Left kidney (tissue), 8 donors: ENCODE results near the gene WDR5B. TPM values are rescaled to one million over a fixed set of nuclear protein-coding genes. Genes with fewer than 3 reads are reported as not detected.
A peak's percentile ranks its signal among the peaks of the same experiment; 100 is the strongest.
"Not testable (repeated sequence)": the region's sequence is repeated elsewhere in the genome, so short reads cannot be mapped to it uniquely, and the experiment has no call there.

Source experiments
- DNase-seq: peaks from one replicate; pipeline ENCODE4 v3.0.0-alpha.2; 2013
- long read RNA-seq, 8 donors: transcript quantifications; one replicate each; lab custom pipeline, GENCODE V29; 2026
- polyA plus RNA-seq: library from polyadenylated mRNA; unstranded; fragments of 120-200 nt; gene quantifications from one replicate; pipeline ENCODE4 v1.2.1, GENCODE V29; 2013; ENCODE audit not compliant: insufficient read length

WDR5B gene
- polyA plus RNA-seq = 11.6 TPM
- long read RNA-seq, donor 1, transcript WDR5B-201 (1 exons, 3,720 nt) = major isoform, 15 of 15 reads
- long read RNA-seq, donor 1, partial matches to known transcripts = 0 of 15 reads
- long read RNA-seq, donor 1, other reads (novel, unspliced or antisense) = 0 of 15 reads
- long read RNA-seq, donor 2, transcript WDR5B-201 (1 exons, 3,720 nt) = major isoform, 10 of 10 reads
- long read RNA-seq, donor 2, partial matches to known transcripts = 0 of 10 reads
- long read RNA-seq, donor 2, other reads (novel, unspliced or antisense) = 0 of 10 reads
- long read RNA-seq, donor 3, transcript WDR5B-201 (1 exons, 3,720 nt) = major isoform, 20 of 20 reads
- long read RNA-seq, donor 3, partial matches to known transcripts = 0 of 20 reads
- long read RNA-seq, donor 3, other reads (novel, unspliced or antisense) = 0 of 20 reads
- long read RNA-seq, donor 4, transcript WDR5B-201 (1 exons, 3,720 nt) = major isoform, 6 of 6 reads
- long read RNA-seq, donor 4, partial matches to known transcripts = 0 of 6 reads
- long read RNA-seq, donor 4, other reads (novel, unspliced or antisense) = 0 of 6 reads
- long read RNA-seq, donor 5, transcript WDR5B-201 (1 exons, 3,720 nt) = major isoform, 24 of 24 reads
- long read RNA-seq, donor 5, partial matches to known transcripts = 0 of 24 reads
- long read RNA-seq, donor 5, other reads (novel, unspliced or antisense) = 0 of 24 reads
- long read RNA-seq, donor 6, transcript WDR5B-201 (1 exons, 3,720 nt) = major isoform, 8 of 8 reads
- long read RNA-seq, donor 6, partial matches to known transcripts = 0 of 8 reads
- long read RNA-seq, donor 6, other reads (novel, unspliced or antisense) = 0 of 8 reads
- long read RNA-seq, donor 7, transcript WDR5B-201 (1 exons, 3,720 nt) = major isoform, 23 of 23 reads
- long read RNA-seq, donor 7, partial matches to known transcripts = 0 of 23 reads
- long read RNA-seq, donor 7, other reads (novel, unspliced or antisense) = 0 of 23 reads
- long read RNA-seq, donor 8, transcript WDR5B-201 (1 exons, 3,720 nt) = major isoform, 7 of 7 reads
- long read RNA-seq, donor 8, partial matches to known transcripts = 0 of 7 reads
- long read RNA-seq, donor 8, other reads (novel, unspliced or antisense) = 0 of 7 reads

- peak; percentile 99 for DNase-seq
These were observed at the start of gene WDR5B for GRCh38 chr3:122415762-122416654. Gene WDR5B (minus strand): TSS chr3:122416062. CDS start chr3:122415528, 534 bp downstream.

GRCh38 chr3:122464659-122465058 lies 48.8 kb upstream of the WDR5B start:
- DNase-seq = no peak

- DNase-seq = no peak
These were observed 46.5 kb upstream of the WDR5B start for GRCh38 chr3:122462406-122462805.

GRCh38 chr3:122461806-122462205 lies 45.9 kb upstream of the WDR5B start:
- no peak for DNase-seq

- peak; percentile 35 for DNase-seq
These were observed 43.1 kb upstream of the WDR5B start for GRCh38 chr3:122458992-122459391.

GRCh38 chr3:122457706-122458105 lies 41.8 kb upstream of the WDR5B start:
- DNase-seq = no peak

- DNase-seq = no peak
These were observed 40.2 kb upstream of the WDR5B start for GRCh38 chr3:122456074-122456473.

GRCh38 chr3:122451371-122451770 lies 35.5 kb upstream of the WDR5B start:
- DNase-seq = no peak

GRCh38 chr3:122448218-122448617 lies 32.4 kb upstream of the WDR5B start:
- not testable (repeated sequence) for DNase-seq

- not testable (repeated sequence) for DNase-seq
These were observed 28.6 kb upstream of the WDR5B start for GRCh38 chr3:122444491-122444887.

- DNase-seq = not testable (repeated sequence)
These were observed 28.1 kb upstream of the WDR5B start for GRCh38 chr3:122443762-122444490.

- no peak for DNase-seq
These were observed 27.2 kb upstream of the WDR5B start for GRCh38 chr3:122443090-122443489.

- DNase-seq = no peak
These were observed 20.1 kb upstream of the WDR5B start for GRCh38 chr3:122435950-122436349.

GRCh38 chr3:122430371-122430770 lies 14.5 kb upstream of the WDR5B start:
- no peak for DNase-seq

GRCh38 chr3:122427857-122428471 lies 12.1 kb upstream of the WDR5B start:
- no peak for DNase-seq

- no peak for DNase-seq
These were observed 6.0 kb upstream of the WDR5B start for GRCh38 chr3:122421836-122422235.

GRCh38 chr3:122421101-122421500 lies 5.2 kb upstream of the WDR5B start:
- no peak for DNase-seq

- DNase-seq = no peak
These were observed 1.1 kb upstream of the WDR5B start for GRCh38 chr3:122416966-122417365.

GRCh38 chr3:122415104-122415744 lies 638 bp downstream of the WDR5B start:
- no peak for DNase-seq

- no peak for DNase-seq
These were observed 1.5 kb downstream of the WDR5B start for GRCh38 chr3:122414391-122414790.
